ENCODE data around the gene TAS2R30. TPM values are rescaled to one million over a fixed set of nuclear protein-coding genes. Genes with fewer than 3 reads are reported as not detected.
"Not testable (repeated sequence)": the region's sequence is repeated elsewhere in the genome, so short reads cannot be mapped to it uniquely, and the experiment has no call there.

TAS2R30 gene
- total and polyA plus RNA-seq, 4 experiments from 2014 or later = 2.9 to 3.8 TPM; not detected in 2

DNA sequence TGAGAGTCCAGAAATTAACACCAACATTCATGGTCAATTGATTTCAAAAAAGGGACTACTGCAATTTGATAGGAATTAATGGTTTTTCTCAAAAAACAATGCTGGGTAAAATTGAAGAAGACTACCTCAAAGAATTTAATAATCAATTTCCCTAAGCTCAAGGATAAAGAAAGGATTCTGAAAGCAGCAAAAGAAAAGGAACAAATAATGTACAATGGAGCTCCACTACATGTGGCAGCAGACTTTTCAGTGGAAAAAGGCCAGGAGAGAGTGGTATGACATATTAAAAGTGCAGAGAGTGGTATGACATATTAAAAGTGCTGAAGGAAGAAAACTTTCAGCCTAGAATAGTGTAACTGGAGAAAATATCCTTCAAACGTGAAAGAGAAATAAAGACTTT lies 26.7 kb downstream of the TAS2R30 start:
- H3K27ac ChIP-seq (ENCODE audit: low read depth, low read length) = no peak overlapping the region
- H3K36me3 Mint-ChIP-seq = peaks cover 65 to 68% of the 10 kb centered on the region in 2 donors
- H3K9me3 Mint-ChIP-seq = peaks cover 2 to 48% (median 27%) of the 10 kb centered on the region in 8 donors
- H3K4me1 ChIP-seq (ENCODE audit: insufficient read depth, low read length) = peaks cover 15% of the 10 kb centered on the region
- H3K4me1 Mint-ChIP-seq = peaks cover 26 to 62% (median 34%) of the 10 kb centered on the region in 4 donors
- POLR2A ChIA-PET (ENCODE audit: partially characterized antibody) = no interaction called here
- CTCF ChIA-PET (ENCODE audit: partially characterized antibody) = no interaction called here
- H3K27ac Mint-ChIP-seq = peak overlapping the region in 3 of 7 donors; percentile 16 to 77 (median 24)
- no peak overlapping the region for H3K4me3 ChIP-seq (ENCODE audit: low read length in 2 of 2)
- H3K9me3 ChIP-seq (ENCODE audit: control insufficient read depth in 1 of 2, low read length in 2 of 2) = no peaks in the 10 kb centered on the region
- peak overlapping the region in 1 of 8 donors; percentile 71 for H3K4me3 Mint-ChIP-seq
- no peak for DNase-seq
- no peaks in the 10 kb centered on the region for H3K27me3 Mint-ChIP-seq
- H3K36me3 ChIP-seq (ENCODE audit: insufficient read depth, low read length) = peaks cover 4% of the 10 kb centered on the region
- intact Hi-C loops (cut with micrococcal nuclease) = no loop called here
- H3K27me3 ChIP-seq (ENCODE audit: insufficient read depth, low read length) = no peaks in the 10 kb centered on the region

- Mint-ChIP-seq H3K4me3 (no peak overlapping the region), H3K27ac (no peak overlapping the region), H3K4me1 (peaks cover 22 to 50% (median 27%) of the 10 kb centered on the region in 4 donors), H3K36me3 (peaks cover 58 to 60% of the 10 kb centered on the region in 2 donors), H3K27me3 (no peaks in the 10 kb centered on the region), H3K9me3 (peaks cover 2 to 38% (median 19%) of the 10 kb centered on the region in 8 donors)
- H3K4me1 ChIP-seq (ENCODE audit: insufficient read depth, low read length) = peaks cover 15% of the 10 kb centered on the region
- H3K9me3 ChIP-seq (ENCODE audit: control insufficient read depth in 1 of 2, low read length in 2 of 2) = no peaks in the 10 kb centered on the region
- POLR2A ChIA-PET (ENCODE audit: partially characterized antibody) = interaction anchor here (0.7 kb wide), 1 partner anchor 346 kb away, joined by 3 read pairs; no protein-coding TSS in a partner anchor
- peaks cover 4% of the 10 kb centered on the region for H3K36me3 ChIP-seq (ENCODE audit: insufficient read depth, low read length)
- H3K4me3 ChIP-seq (ENCODE audit: low read length in 2 of 2) = no peak overlapping the region
- intact Hi-C loops (cut with micrococcal nuclease) = no loop called here
- CTCF ChIA-PET (ENCODE audit: partially characterized antibody) = no interaction called here
- no peak for DNase-seq
- H3K27me3 ChIP-seq (ENCODE audit: insufficient read depth, low read length) = no peaks in the 10 kb centered on the region
- no peak overlapping the region for H3K27ac ChIP-seq (ENCODE audit: low read depth, low read length)
Observed at GRCh38 chr12:11106288-11106687, 28.2 kb downstream of the TAS2R30 start.

DNA sequence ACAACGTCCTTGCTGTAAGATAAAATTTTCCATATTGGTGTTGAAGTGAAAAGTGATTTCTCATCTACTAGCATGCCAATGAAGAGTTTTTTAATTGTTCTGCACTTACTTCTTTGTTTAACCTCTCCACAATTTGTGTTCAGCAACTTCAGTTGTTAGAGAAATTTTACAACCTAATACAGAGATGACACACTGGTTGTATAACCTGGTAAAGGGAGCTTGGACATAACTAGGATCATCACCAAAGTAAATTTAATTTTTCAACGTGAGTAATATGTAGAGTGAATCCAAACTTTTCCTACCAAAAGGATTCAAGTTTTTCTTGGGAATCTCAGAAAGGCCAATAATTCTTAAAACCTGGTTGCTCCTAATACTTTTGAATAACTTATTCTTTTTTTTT lies 28.9 kb downstream of the TAS2R30 start:
- peaks cover 50 to 55% of the 10 kb centered on the region in 2 donors for H3K36me3 Mint-ChIP-seq

GRCh38 chr12:11094910-11095309 lies 39.5 kb downstream of the TAS2R30 start:
- H3K9me3 Mint-ChIP-seq; H3K4me3 Mint-ChIP-seq; H3K27ac ChIP-seq (ENCODE audit: low read depth, low read length); POLR2A ChIA-PET (ENCODE audit: partially characterized antibody); DNase-seq; H3K36me3 ChIP-seq (ENCODE audit: insufficient read depth, low read length); H3K4me1 ChIP-seq (ENCODE audit: insufficient read depth, low read length); H3K27me3 Mint-ChIP-seq; H3K27me3 ChIP-seq (ENCODE audit: insufficient read depth, low read length); H3K27ac Mint-ChIP-seq; intact Hi-C loops (cut with micrococcal nuclease); H3K4me3 ChIP-seq (ENCODE audit: low read length in 2 of 2); CTCF ChIA-PET (ENCODE audit: partially characterized antibody); H3K9me3 ChIP-seq (ENCODE audit: control insufficient read depth in 1 of 2, low read length in 2 of 2): not testable (repeated sequence)
- H3K4me1 Mint-ChIP-seq = peaks cover 0 to 13% (median 4%) of the 10 kb centered on the region in 4 donors
- H3K36me3 Mint-ChIP-seq = peaks cover 13 to 15% of the 10 kb centered on the region in 2 donors

More for the DNA sequence above, 28.9 kb downstream of the TAS2R30 start:
- H3K27ac ChIP-seq (ENCODE audit: low read depth, low read length) = no peak overlapping the region
- intact Hi-C loops (cut with micrococcal nuclease) = no loop called here
- peaks cover 0 to 33% (median 14%) of the 10 kb centered on the region in 8 donors for H3K9me3 Mint-ChIP-seq
- ChIA-PET POLR2A (ENCODE audit: partially characterized antibody) (interaction anchor here (0.7 kb wide), 1 partner anchor 345 kb away, joined by 3 read pairs; no protein-coding TSS in a partner anchor), CTCF (ENCODE audit: partially characterized antibody) (no interaction called here)
- no peak overlapping the region for H3K27ac Mint-ChIP-seq
- no peaks in the 10 kb centered on the region for H3K9me3 ChIP-seq (ENCODE audit: control insufficient read depth in 1 of 2, low read length in 2 of 2)
- peaks cover 4% of the 10 kb centered on the region for H3K36me3 ChIP-seq (ENCODE audit: insufficient read depth, low read length)
- no peak overlapping the region for H3K4me3 Mint-ChIP-seq
- peaks cover 18 to 43% (median 22%) of the 10 kb centered on the region in 4 donors for H3K4me1 Mint-ChIP-seq
- peaks cover 15% of the 10 kb centered on the region for H3K4me1 ChIP-seq (ENCODE audit: insufficient read depth, low read length)
- H3K27me3 ChIP-seq (ENCODE audit: insufficient read depth, low read length) = no peaks in the 10 kb centered on the region
- no peaks in the 10 kb centered on the region for H3K27me3 Mint-ChIP-seq
- no peak overlapping the region for H3K4me3 ChIP-seq (ENCODE audit: low read length in 2 of 2)
- DNase-seq = no peak

GRCh38 chr12:11092128-11092527 lies 42.3 kb downstream of the TAS2R30 start, which contains the start of gene TAS2R43:
Gene TAS2R43 (minus strand): TSS chr12:11092313. CDS start chr12:11092229, 84 bp downstream.
- CTCF ChIA-PET (ENCODE audit: partially characterized antibody) = no interaction called here
- peaks cover 0 to 6% (median 0%) of the 10 kb centered on the region in 8 donors for H3K9me3 Mint-ChIP-seq
- H3K27me3 Mint-ChIP-seq = no peaks in the 10 kb centered on the region

DNA sequence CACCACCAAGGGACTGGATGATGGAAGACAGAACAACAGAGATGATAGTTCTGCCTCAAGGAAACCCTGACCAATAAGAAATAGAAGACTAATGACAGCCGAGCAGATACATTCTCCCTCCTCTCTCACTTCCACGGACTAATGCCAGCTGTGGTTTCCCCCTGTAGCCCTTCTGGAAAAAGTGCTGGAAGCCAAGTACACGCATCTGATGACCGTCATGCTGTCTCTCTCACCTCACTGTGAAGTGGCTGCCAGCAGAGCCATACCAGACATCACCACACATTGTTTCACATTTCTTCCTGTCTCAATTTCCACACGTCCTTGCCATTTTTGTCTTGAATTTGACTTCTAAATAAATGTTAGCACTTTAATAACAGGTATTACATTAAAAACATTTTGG lies 45.2 kb downstream of the TAS2R30 start:
- CTCF ChIA-PET (ENCODE audit: partially characterized antibody) = no interaction called here
- no peaks in the 10 kb centered on the region for H3K9me3 ChIP-seq (ENCODE audit: control insufficient read depth in 1 of 2, low read length in 2 of 2)
- Mint-ChIP-seq H3K4me1 (peaks cover 0 to 8% (median 0%) of the 10 kb centered on the region in 4 donors), H3K36me3 (peaks cover 0 to 7% of the 10 kb centered on the region in 2 donors), H3K27me3 (no peaks in the 10 kb centered on the region), H3K4me3 (no peak overlapping the region), H3K9me3 (peaks cover 0 to 9% (median 0%) of the 10 kb centered on the region in 8 donors), H3K27ac (no peak overlapping the region)
- no peak overlapping the region for H3K4me3 ChIP-seq (ENCODE audit: low read length in 2 of 2)
- POLR2A ChIA-PET (ENCODE audit: partially characterized antibody) = no interaction called here
- no peaks in the 10 kb centered on the region for H3K36me3 ChIP-seq (ENCODE audit: insufficient read depth, low read length)
- H3K27ac ChIP-seq (ENCODE audit: low read depth, low read length) = no peak overlapping the region
- no peaks in the 10 kb centered on the region for H3K4me1 ChIP-seq (ENCODE audit: insufficient read depth, low read length)
- DNase-seq = no peak
- H3K27me3 ChIP-seq (ENCODE audit: insufficient read depth, low read length) = no peaks in the 10 kb centered on the region
- intact Hi-C loops (cut with micrococcal nuclease) = no loop called here

More at GRCh38 chr12:11092128-11092527, 42.3 kb downstream of the TAS2R30 start, which contains the start of gene TAS2R43:
- Mint-ChIP-seq H3K27ac (no peak within 1 kb of the TSS), H3K4me1 (peaks cover 0 to 8% (median 0%) of the 10 kb centered on the region in 4 donors), H3K36me3 (peaks cover 0 to 5% of the 10 kb centered on the region in 2 donors), H3K4me3 (no peak within 1 kb of the TSS)
- H3K27me3 ChIP-seq (ENCODE audit: insufficient read depth, low read length) = no peaks in the 10 kb centered on the region
- H3K36me3 ChIP-seq (ENCODE audit: insufficient read depth, low read length) = no peaks in the 10 kb centered on the region
- no peaks in the 10 kb centered on the region for H3K4me1 ChIP-seq (ENCODE audit: insufficient read depth, low read length)
- H3K9me3 ChIP-seq (ENCODE audit: control insufficient read depth in 1 of 2, low read length in 2 of 2) = no peaks in the 10 kb centered on the region
- DNase-seq = no peak
- no peak within 1 kb of the TSS for H3K4me3 ChIP-seq (ENCODE audit: low read length in 2 of 2)
- no peak within 1 kb of the TSS for H3K27ac ChIP-seq (ENCODE audit: low read depth, low read length)
- POLR2A ChIA-PET (ENCODE audit: partially characterized antibody) = no interaction called here
- intact Hi-C loops (cut with micrococcal nuclease) = no loop called here

DNA sequence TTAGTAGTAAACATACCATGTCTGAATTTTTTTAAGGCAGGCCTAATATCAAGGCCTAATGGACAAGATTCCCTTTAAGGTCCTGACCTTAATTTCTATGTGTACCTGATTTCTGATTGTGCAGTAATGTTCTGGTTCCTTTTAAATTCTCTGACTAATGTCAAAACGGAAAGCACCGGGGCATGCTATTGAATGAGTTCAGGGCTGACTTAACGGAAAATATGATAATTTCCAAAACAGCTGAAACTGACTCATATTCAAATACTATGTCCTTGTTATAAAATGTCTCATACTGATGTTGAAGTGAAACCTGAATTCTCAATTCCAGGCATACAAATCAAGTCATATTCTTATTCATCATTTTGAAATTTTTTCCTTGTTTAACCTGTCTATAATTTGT lies 49.0 kb downstream of the TAS2R30 start:
- DNase-seq = no peak
- ChIA-PET POLR2A (ENCODE audit: partially characterized antibody) (no interaction called here), CTCF (ENCODE audit: partially characterized antibody) (no interaction called here)
- H3K27me3 Mint-ChIP-seq = no peaks in the 10 kb centered on the region
- no peaks in the 10 kb centered on the region for H3K27me3 ChIP-seq (ENCODE audit: insufficient read depth, low read length)
- H3K9me3 ChIP-seq (ENCODE audit: control insufficient read depth in 1 of 2, low read length in 2 of 2) = no peaks in the 10 kb centered on the region
- peaks cover 0 to 16% of the 10 kb centered on the region in 2 donors for H3K36me3 Mint-ChIP-seq
- H3K4me1 ChIP-seq (ENCODE audit: insufficient read depth, low read length) = no peaks in the 10 kb centered on the region
- H3K27ac Mint-ChIP-seq = no peak overlapping the region
- H3K9me3 Mint-ChIP-seq = peaks cover 0 to 29% (median 7%) of the 10 kb centered on the region in 8 donors
- peaks cover 0 to 1% (median 0%) of the 10 kb centered on the region in 4 donors for H3K4me1 Mint-ChIP-seq
- H3K36me3 ChIP-seq (ENCODE audit: insufficient read depth, low read length) = no peaks in the 10 kb centered on the region
- intact Hi-C loops (cut with micrococcal nuclease) = no loop called here
- H3K4me3 ChIP-seq (ENCODE audit: low read length in 2 of 2) = no peak overlapping the region
- no peak overlapping the region for H3K27ac ChIP-seq (ENCODE audit: low read depth, low read length)
- no peak overlapping the region for H3K4me3 Mint-ChIP-seq
